ENCODE results near the gene PELI2. TPM values are rescaled to one million over a fixed set of nuclear protein-coding genes. Genes with fewer than 3 reads are reported as not detected.

PELI2 gene
- total RNA-seq, 2 donors from 2014 or later = 9.8 to 13.9 TPM

GRCh38 chr14:56119201-56119981 lies 1.2 kb downstream of the PELI2 start:
- peak overlapping the region; percentile 41 to 94 for H3K9ac ChIP-seq (ENCODE audit: low read depth in 2 of 2, low read length in 2 of 2)
- no peaks in the 10 kb centered on the region for H3K9me3 ChIP-seq
- H3K36me3 ChIP-seq = no peaks in the 10 kb centered on the region
- peak; percentile 34 for DNase-seq
- no peak for TF ChIP-seq CTCF (IDR thresholded peaks at IDR 0.05)
- H3K27me3 ChIP-seq = no peaks in the 10 kb centered on the region
- H3K27ac ChIP-seq = peak overlapping the region; percentile 80
- peak overlapping the region; percentile 70 for H3K4me3 ChIP-seq
- intact Hi-C loops (cut with DNase I) = loop anchor here (10.0 kb wide), 1 partner anchor 145 kb away; no protein-coding TSS in a partner anchor
- H3K4me1 ChIP-seq = no peaks in the 10 kb centered on the region

- intact Hi-C loops (cut with DNase I) = loop anchor here (10.0 kb wide), 1 partner anchor 205 kb away; no protein-coding TSS in a partner anchor
- Histone ChIP-seq H3K27me3 (no peaks in the 10 kb centered on the region), H3K36me3 (no peaks in the 10 kb centered on the region), H3K27ac (peak overlapping the region; percentile 80), H3K4me1 (no peaks in the 10 kb centered on the region), H3K4me3 (peak overlapping the region; percentile 70), H3K9ac (ENCODE audit: low read depth in 2 of 2, low read length in 2 of 2) (peak overlapping the region in 1 of 2 donors; percentile 41), H3K9me3 (no peaks in the 10 kb centered on the region)
- DNase-seq = peak; percentile 27
- no peak for TF ChIP-seq CTCF (IDR thresholded peaks at IDR 0.05)
Observed at GRCh38 chr14:56120091-56120691, 2.0 kb downstream of the PELI2 start.

GRCh38 chr14:56121816-56122215 lies 3.6 kb downstream of the PELI2 start:
- no peak for TF ChIP-seq CTCF (IDR thresholded peaks at IDR 0.05)
- Histone ChIP-seq H3K9ac (ENCODE audit: low read depth in 2 of 2, low read length in 2 of 2) (no peak overlapping the region), H3K27ac (no peak overlapping the region), H3K27me3 (no peaks in the 10 kb centered on the region), H3K4me1 (no peaks in the 10 kb centered on the region), H3K36me3 (no peaks in the 10 kb centered on the region), H3K4me3 (no peak overlapping the region), H3K9me3 (no peaks in the 10 kb centered on the region)
- DNase-seq = no peak
- intact Hi-C loops (cut with DNase I) = loop anchor here (10.0 kb wide), 1 partner anchor 203 kb away; no protein-coding TSS in a partner anchor

GRCh38 chr14:56122301-56122700 lies 4.1 kb downstream of the PELI2 start:
- H3K9me3 ChIP-seq = no peaks in the 10 kb centered on the region
- DNase-seq = no peak
- no peak for TF ChIP-seq CTCF (IDR thresholded peaks at IDR 0.05)
- H3K36me3 ChIP-seq = no peaks in the 10 kb centered on the region
- no peaks in the 10 kb centered on the region for H3K4me1 ChIP-seq
- H3K27ac ChIP-seq = no peak overlapping the region
- intact Hi-C loops (cut with DNase I) = loop anchor here (10.0 kb wide), 1 partner anchor 202 kb away; no protein-coding TSS in a partner anchor
- H3K9ac ChIP-seq (ENCODE audit: low read depth in 2 of 2, low read length in 2 of 2) = no peak overlapping the region
- no peak overlapping the region for H3K4me3 ChIP-seq
- no peaks in the 10 kb centered on the region for H3K27me3 ChIP-seq

GRCh38 chr14:56124327-56124726 lies 6.1 kb downstream of the PELI2 start:
- no peak overlapping the region for H3K27ac ChIP-seq
- TF ChIP-seq CTCF (IDR thresholded peaks at IDR 0.05) = no peak
- H3K4me1 ChIP-seq = no peaks in the 10 kb centered on the region
- no peak for DNase-seq
- H3K36me3 ChIP-seq = no peaks in the 10 kb centered on the region
- intact Hi-C loops (cut with DNase I) = loop anchor here (10.0 kb wide), 1 partner anchor 200 kb away; no protein-coding TSS in a partner anchor
- H3K27me3 ChIP-seq = no peaks in the 10 kb centered on the region
- H3K9ac ChIP-seq (ENCODE audit: low read depth in 2 of 2, low read length in 2 of 2) = no peak overlapping the region
- H3K4me3 ChIP-seq = no peak overlapping the region
- H3K9me3 ChIP-seq = no peaks in the 10 kb centered on the region
